B cell (primary cell): ENCODE results near the gene CARNS1. TPM values are rescaled to one million over a fixed set of nuclear protein-coding genes. Genes with fewer than 3 reads are reported as not detected.

Experiments used
- ATAC-seq: fragments of 200-7000 bp; cut with Tn5 transposase; one replicate; pipeline ENCODE4 v1.10.0; 2021; ENCODE audit warnings: low read depth, mild to moderate bottlenecking, moderate number of reproducible peaks, moderate library complexity
- CTCF ChIA-PET: fragments of 350-600 bp; sonication (Branson Sonifier 250); formaldehyde crosslinking; loops from one replicate; lab custom pipeline; 2021; ENCODE audit warnings: antibody characterized with exemption, inconsistent platforms; lab: Charles Lee
- POLR2A ChIA-PET: fragments of 350-600 bp; sonication (Branson Sonifier 250); formaldehyde crosslinking; loops from one replicate; lab custom pipeline; 2021; ENCODE audit warnings: antibody characterized with exemption; lab: Charles Lee
- DNase-seq: peaks from one replicate; pipeline ENCODE4 v3.0.0; 2013
- H2AFZ ChIP-seq: 2 replicates; pipeline ENCODE4 v1.6.1; 2012; ENCODE audit warnings: mild to moderate bottlenecking, low read depth, low read length; ENCODE audit not compliant: insufficient read depth, poor library complexity, severe bottlenecking
- H3K27ac ChIP-seq, 2 donors: 1 replicate in 1 of 2; 2 replicates in 1 of 2; pipeline ENCODE4 v1.5.1; 2012 to 2013; ENCODE audit warnings: low read length in 2 of 2, mild to moderate bottlenecking in 2 of 2, moderate library complexity in 1 of 2
- H3K27me3 ChIP-seq, 4 experiments: fragments of 200-600 bp in 1 of 4; sonication (generic) in 1 of 4; replicated peaks in 1 of 4; 1 replicate in 2 of 4; 2 replicates in 2 of 4; pipeline versions ENCODE4 v1.6.1 to v1.7.0; 2013 to 2016; ENCODE audit warnings: low read length in 3 of 4, mild to moderate bottlenecking in 2 of 4, mixed read lengths in 1 of 4, moderate library complexity in 1 of 4; ENCODE audit not compliant: insufficient read depth in 4 of 4, control insufficient read depth in 3 of 4; ENCODE audit errors: control extremely low read depth in 1 of 4
- H3K36me3 ChIP-seq, 2 experiments: replicated peaks in 1 of 2; 1 replicate in 1 of 2; 2 replicates in 1 of 2; pipeline versions ENCODE4 v1.6.1 to v1.7.1; 2013; ENCODE audit warnings: low read length in 1 of 2; ENCODE audit not compliant: insufficient read depth in 2 of 2, control insufficient read depth in 1 of 2; ENCODE audit errors: control extremely low read depth in 1 of 2, extremely low read depth in 1 of 2
- H3K4me1 ChIP-seq, 2 donors: fragments of 200-600 bp in 1 of 2; sonication (generic) in 1 of 2; 1 replicate in 1 of 2; 2 replicates in 1 of 2; pipeline versions ENCODE4 v1.5.1 to v1.6.1; 2013 to 2017; ENCODE audit warnings: low read length in 2 of 2; ENCODE audit not compliant: control insufficient read depth in 2 of 2, insufficient read depth in 2 of 2
- H3K4me2 ChIP-seq: replicated peaks from 2 replicates; pipeline ENCODE3; 2012; ENCODE audit warnings: mild to moderate bottlenecking, low read depth, low read length; ENCODE audit not compliant: poor library complexity, severe bottlenecking
- H3K4me3 ChIP-seq, 5 experiments: fragments of 200-600 bp in 1 of 5; sonication (generic) in 1 of 5; 1 replicate in 3 of 5; 2 replicates in 2 of 5; pipeline versions ENCODE4 v1.5.1 to v1.7.0; 2011 to 2016; ENCODE audit warnings: low read length in 4 of 5, mild to moderate bottlenecking in 4 of 5, low read depth in 2 of 5, control low read depth in 1 of 5, moderate library complexity in 1 of 5; ENCODE audit not compliant: insufficient read depth in 1 of 5; ENCODE audit errors: control extremely low read depth in 1 of 5, extremely low read depth in 1 of 5
- H3K79me2 ChIP-seq: fragments of 200-600 bp; sonication (generic); one replicate; pipeline ENCODE4 v1.6.0; 2016; ENCODE audit warnings: low read length; ENCODE audit not compliant: control insufficient read depth, insufficient read depth
- H3K9ac ChIP-seq: fragments of 200-600 bp; sonication (generic); 2 replicates; pipeline ENCODE4 v1.6.1; 2017; ENCODE audit warnings: mild to moderate bottlenecking, low read length, moderate library complexity
- H3K9me3 ChIP-seq, 3 donors: one replicate each; pipeline versions ENCODE4 v1.6.1 to v1.7.1; 2013; ENCODE audit warnings: low read length in 2 of 3; ENCODE audit not compliant: control insufficient read depth in 2 of 3, insufficient read depth in 1 of 3; ENCODE audit errors: control extremely low read depth in 1 of 3
- H4K20me1 ChIP-seq: 2 replicates; pipeline ENCODE4 v1.6.0; 2012; ENCODE audit warnings: mild to moderate bottlenecking, low read length; ENCODE audit not compliant: insufficient read depth, control insufficient read depth, poor library complexity, severe bottlenecking
- H3K27ac Mint-ChIP-seq: one replicate; pipeline ENCODE4 v1.8.0; 2021; ENCODE audit warnings: mixed read lengths
- H3K27me3 Mint-ChIP-seq: one replicate; pipeline ENCODE4 v1.8.0; 2021; ENCODE audit warnings: mixed read lengths
- H3K4me1 Mint-ChIP-seq: one replicate; pipeline ENCODE4 v1.8.0; 2021; ENCODE audit warnings: mixed read lengths
- H3K4me3 Mint-ChIP-seq: one replicate; pipeline ENCODE4 v1.8.0; 2021; ENCODE audit warnings: mixed read lengths
- H3K9me3 Mint-ChIP-seq: one replicate; pipeline ENCODE4 v1.8.0; 2022; ENCODE audit warnings: mixed read lengths; ENCODE audit not compliant: insufficient read depth
- EZH2 ChIP-seq: IDR thresholded peaks from 2 replicates; pipeline ENCODE4 v1.6.1; 2012; ENCODE audit warnings: borderline replicate concordance, low read depth, mild to moderate bottlenecking, moderate library complexity, low read length; ENCODE audit not compliant: insufficient read depth, poor library complexity, severe bottlenecking
- WGBS: methylation state at CpG from one replicate; pipeline ENCODE4 v1.1.5; 2013; ENCODE audit warnings: missing lambda C conversion rate; ENCODE audit not compliant: insufficient coverage; 5-methylcytosine and 5-hydroxymethylcytosine counted together
- intact Hi-C: fragments of 100-400 bp; cut with micrococcal nuclease; formaldehyde crosslinking; loops from one replicate; pipeline ENCODE4 v1.10.0; 2022
- polyA plus RNA-seq: library from polyadenylated mRNA; depleted of rRNA; stranded (reverse); fragments of >200 nt; gene quantifications from 2 replicates; pipeline ENCODE4 v1.2.3, GENCODE V29; 2012
- total RNA-seq, 2 donors: library from RNA; stranded (reverse); fragments of 120-200 nt in 1 of 2; gene quantifications; 1 replicate in 1 of 2; 2 replicates in 1 of 2; pipeline versions ENCODE4 v1.2.3 to v1.2.4, GENCODE V29; 2013 to 2022
- TF ChIP-seq, protein P1 (sequence below): fragments of 200-600 bp; IDR thresholded peaks from one replicate; pipeline ENCODE4 v1.8.0; 2022; ENCODE audit warnings: antibody characterized with exemption, mild to moderate bottlenecking

CARNS1 gene
- total and polyA plus RNA-seq, 2 donors (not counting 1 experiment from before 2014, with no cell fraction given), result 24.1 to 41.1 TPM

DNA sequence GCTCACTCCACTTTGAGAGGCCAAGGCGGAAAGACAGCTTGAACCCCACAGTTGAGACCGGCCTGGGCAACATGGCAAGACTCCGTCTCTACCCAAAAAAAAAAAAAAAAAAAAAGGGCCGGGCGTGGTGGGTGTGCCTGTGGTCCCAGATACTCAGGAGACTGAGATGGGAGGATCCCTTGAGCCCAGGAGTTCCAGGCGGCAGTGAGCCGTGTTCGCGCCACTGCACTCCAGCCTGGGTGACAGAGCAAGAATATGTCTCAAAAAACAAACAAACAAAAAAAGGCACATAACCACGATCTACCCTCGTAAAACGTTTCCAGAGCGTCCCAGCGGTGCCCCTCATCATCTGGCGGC is 24.6 kb upstream of the CARNS1 start:
- Histone ChIP-seq H4K20me1 (peaks cover 32% of the 10 kb centered on the region), H3K4me1 (peaks cover 10 to 29% of the 10 kb centered on the region in 2 donors), H3K79me2 (peaks cover 38% of the 10 kb centered on the region), H3K9me3 (no peaks in the 10 kb centered on the region), H3K36me3 (peaks cover 0 to 2% of the 10 kb centered on the region in 2 experiments), H3K4me2 (peak overlapping the region; percentile 99), H3K27ac (peak overlapping the region; percentile 33 to 78), H2AFZ (peak overlapping the region; percentile 87), H3K4me3 (peak overlapping the region; percentile 63 to 95 (median 81)), H3K27me3 (no peaks in the 10 kb centered on the region), H3K9ac (peak overlapping the region; percentile 83)
- ATAC-seq (no peak), DNase-seq (no peak)
- TF ChIP-seq EZH2, result no peak
- TF ChIP-seq, protein P1, sequence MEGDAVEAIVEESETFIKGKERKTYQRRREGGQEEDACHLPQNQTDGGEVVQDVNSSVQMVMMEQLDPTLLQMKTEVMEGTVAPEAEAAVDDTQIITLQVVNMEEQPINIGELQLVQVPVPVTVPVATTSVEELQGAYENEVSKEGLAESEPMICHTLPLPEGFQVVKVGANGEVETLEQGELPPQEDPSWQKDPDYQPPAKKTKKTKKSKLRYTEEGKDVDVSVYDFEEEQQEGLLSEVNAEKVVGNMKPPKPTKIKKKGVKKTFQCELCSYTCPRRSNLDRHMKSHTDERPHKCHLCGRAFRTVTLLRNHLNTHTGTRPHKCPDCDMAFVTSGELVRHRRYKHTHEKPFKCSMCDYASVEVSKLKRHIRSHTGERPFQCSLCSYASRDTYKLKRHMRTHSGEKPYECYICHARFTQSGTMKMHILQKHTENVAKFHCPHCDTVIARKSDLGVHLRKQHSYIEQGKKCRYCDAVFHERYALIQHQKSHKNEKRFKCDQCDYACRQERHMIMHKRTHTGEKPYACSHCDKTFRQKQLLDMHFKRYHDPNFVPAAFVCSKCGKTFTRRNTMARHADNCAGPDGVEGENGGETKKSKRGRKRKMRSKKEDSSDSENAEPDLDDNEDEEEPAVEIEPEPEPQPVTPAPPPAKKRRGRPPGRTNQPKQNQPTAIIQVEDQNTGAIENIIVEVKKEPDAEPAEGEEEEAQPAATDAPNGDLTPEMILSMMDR, result no peak
- intact Hi-C loops, result loop anchor here (1.0 kb wide), 3 partner anchors 10 to 78 kb away; partner anchors contain the start of genes PPP1CA, RPS6KB2 and TMEM134
- Mint-ChIP-seq H3K9me3 (no peaks in the 10 kb centered on the region), H3K27ac (peak overlapping the region; percentile 69), H3K4me1 (peaks cover 33% of the 10 kb centered on the region), H3K4me3 (peak overlapping the region; percentile 91), H3K27me3 (no peaks in the 10 kb centered on the region)
- POLR2A ChIA-PET, result interaction anchor here (0.6 to 2.3 kb wide), 17 partner anchors 9 to 1453 kb away, joined by 3 to 40 read pairs (median 5); partner anchors contain the start of genes CLCF1, CORO1B, PPP1CA and PTPRCAP
- CTCF ChIA-PET, result interaction anchor here (0.6 to 42.2 kb wide), 10 partner anchors 9 to 274 kb away, joined by 3 to 2379 read pairs (median 10); partner anchors contain the start of genes AIP, CLCF1, PITPNM1 and POLD4
- 1% methylated on average over 10 of the region's 15 CpGs for WGBS
